HFFc6 (cell line): Measurements from ENCODE around the gene CARD14. TPM values are rescaled to one million over a fixed set of nuclear protein-coding genes. Genes with fewer than 3 reads are reported as not detected.

Source experiments
- DNase-seq: peaks from one replicate; pipeline ENCODE4 v3.0.0-alpha.2; 2018
- H3K27ac Mint-ChIP-seq: 2 replicates; pipeline ENCODE4 v1.8.0; 2020; ENCODE audit warnings: mild to moderate bottlenecking, mixed read lengths
- H3K27me3 Mint-ChIP-seq: 2 replicates; pipeline ENCODE4 v1.8.0; 2021; ENCODE audit warnings: mild to moderate bottlenecking, moderate library complexity, mixed read lengths; ENCODE audit not compliant: insufficient read depth
- H3K36me3 Mint-ChIP-seq: 2 replicates; pipeline ENCODE4 v1.8.0; 2021; ENCODE audit warnings: low read depth, mixed read lengths
- H3K4me1 Mint-ChIP-seq: 2 replicates; pipeline ENCODE4 v1.8.0; 2020; ENCODE audit warnings: low read depth, mixed read lengths
- H3K4me3 Mint-ChIP-seq: 2 replicates; pipeline ENCODE4 v1.8.0; 2020; ENCODE audit warnings: mild to moderate bottlenecking, moderate library complexity, mixed read lengths
- H3K9me3 Mint-ChIP-seq: 2 replicates; pipeline ENCODE4 v1.8.0; 2020; ENCODE audit warnings: mild to moderate bottlenecking, mixed read lengths
- total RNA-seq, 6 experiments: library from RNA; stranded (reverse); fragmentation: NEBNext Ultra II Directional; extraction: Animal tissue kit (Norgen Biotek cat#: 25700); gene quantifications; 2 replicates in 1 of 6; 3 replicates in 5 of 6; pipeline ENCODE4 v1.2.3, GENCODE V29; 2021
- TF ChIP-seq, protein P1 (sequence below): fragments of 200-600 bp; sonication (generic); IDR thresholded peaks from 2 replicates; pipeline ENCODE4 v1.5.0; 2021; ENCODE audit warnings: antibody characterized with exemption, mild to moderate bottlenecking

CARD14 gene
- total RNA-seq, 6 experiments from 2014 or later, result not detected

DNA sequence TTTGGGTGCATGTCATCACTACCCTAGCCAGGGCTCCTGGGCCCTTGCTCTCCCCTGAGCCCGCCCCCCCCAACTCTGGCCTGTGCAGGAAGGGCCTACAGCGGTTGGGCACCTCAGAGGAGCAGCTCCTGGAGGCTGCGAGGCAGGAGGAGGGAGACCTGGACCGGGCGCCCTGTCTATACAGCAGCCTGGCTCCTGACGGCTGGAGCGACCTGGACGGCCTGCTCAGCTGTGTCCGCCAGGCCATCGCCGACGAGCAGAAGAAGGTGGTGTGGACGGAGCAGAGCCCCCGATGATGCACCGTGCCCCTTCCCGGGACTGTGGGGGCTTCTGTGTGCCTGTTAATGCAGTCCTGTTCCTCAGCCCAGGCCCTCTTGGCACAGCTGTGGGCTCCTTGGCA is 38.2 kb downstream of the CARD14 start:
- Mint-ChIP-seq H3K4me1 (no peaks in the 10 kb centered on the region), H3K9me3 (no peaks in the 10 kb centered on the region), H3K27me3 (no peaks in the 10 kb centered on the region; the same call in none of the 2 replicates), H3K27ac (no peak overlapping the region), H3K36me3 (peaks cover 12% of the 10 kb centered on the region), H3K4me3 (no peak overlapping the region)
- DNase-seq, result no peak
- TF ChIP-seq, protein P1, sequence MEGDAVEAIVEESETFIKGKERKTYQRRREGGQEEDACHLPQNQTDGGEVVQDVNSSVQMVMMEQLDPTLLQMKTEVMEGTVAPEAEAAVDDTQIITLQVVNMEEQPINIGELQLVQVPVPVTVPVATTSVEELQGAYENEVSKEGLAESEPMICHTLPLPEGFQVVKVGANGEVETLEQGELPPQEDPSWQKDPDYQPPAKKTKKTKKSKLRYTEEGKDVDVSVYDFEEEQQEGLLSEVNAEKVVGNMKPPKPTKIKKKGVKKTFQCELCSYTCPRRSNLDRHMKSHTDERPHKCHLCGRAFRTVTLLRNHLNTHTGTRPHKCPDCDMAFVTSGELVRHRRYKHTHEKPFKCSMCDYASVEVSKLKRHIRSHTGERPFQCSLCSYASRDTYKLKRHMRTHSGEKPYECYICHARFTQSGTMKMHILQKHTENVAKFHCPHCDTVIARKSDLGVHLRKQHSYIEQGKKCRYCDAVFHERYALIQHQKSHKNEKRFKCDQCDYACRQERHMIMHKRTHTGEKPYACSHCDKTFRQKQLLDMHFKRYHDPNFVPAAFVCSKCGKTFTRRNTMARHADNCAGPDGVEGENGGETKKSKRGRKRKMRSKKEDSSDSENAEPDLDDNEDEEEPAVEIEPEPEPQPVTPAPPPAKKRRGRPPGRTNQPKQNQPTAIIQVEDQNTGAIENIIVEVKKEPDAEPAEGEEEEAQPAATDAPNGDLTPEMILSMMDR, result no peak

DNA sequence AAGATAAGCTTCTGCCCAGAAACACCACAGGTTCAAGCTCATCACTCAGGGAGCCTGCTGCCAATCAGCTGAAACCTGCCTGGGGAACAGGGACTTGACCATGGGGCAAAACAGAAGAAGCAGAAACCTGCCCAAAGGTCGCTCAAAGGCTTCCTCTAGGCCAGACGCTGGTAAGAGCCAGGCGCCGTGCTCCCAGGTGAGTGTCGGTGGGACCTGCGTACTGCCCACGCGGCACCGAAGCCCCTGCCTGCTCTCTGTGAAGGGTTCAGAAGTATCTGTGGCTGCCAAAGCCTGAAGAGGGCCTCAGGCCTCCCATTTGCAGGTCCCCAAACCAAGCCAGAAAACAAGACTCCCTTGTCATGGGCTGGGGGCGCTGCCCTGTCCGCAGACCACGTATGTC is 39.9 kb downstream of the CARD14 start:
- H3K27ac Mint-ChIP-seq, result no peak overlapping the region
- DNase-seq, result no peak
- H3K4me1 Mint-ChIP-seq, result no peaks in the 10 kb centered on the region
- H3K27me3 Mint-ChIP-seq, result no peaks in the 10 kb centered on the region; the same call in 1 of the 2 replicates
- H3K9me3 Mint-ChIP-seq, result no peaks in the 10 kb centered on the region
- peaks cover 12% of the 10 kb centered on the region for H3K36me3 Mint-ChIP-seq
- H3K4me3 Mint-ChIP-seq, result no peak overlapping the region
- TF ChIP-seq, protein P1, result no peak

DNA sequence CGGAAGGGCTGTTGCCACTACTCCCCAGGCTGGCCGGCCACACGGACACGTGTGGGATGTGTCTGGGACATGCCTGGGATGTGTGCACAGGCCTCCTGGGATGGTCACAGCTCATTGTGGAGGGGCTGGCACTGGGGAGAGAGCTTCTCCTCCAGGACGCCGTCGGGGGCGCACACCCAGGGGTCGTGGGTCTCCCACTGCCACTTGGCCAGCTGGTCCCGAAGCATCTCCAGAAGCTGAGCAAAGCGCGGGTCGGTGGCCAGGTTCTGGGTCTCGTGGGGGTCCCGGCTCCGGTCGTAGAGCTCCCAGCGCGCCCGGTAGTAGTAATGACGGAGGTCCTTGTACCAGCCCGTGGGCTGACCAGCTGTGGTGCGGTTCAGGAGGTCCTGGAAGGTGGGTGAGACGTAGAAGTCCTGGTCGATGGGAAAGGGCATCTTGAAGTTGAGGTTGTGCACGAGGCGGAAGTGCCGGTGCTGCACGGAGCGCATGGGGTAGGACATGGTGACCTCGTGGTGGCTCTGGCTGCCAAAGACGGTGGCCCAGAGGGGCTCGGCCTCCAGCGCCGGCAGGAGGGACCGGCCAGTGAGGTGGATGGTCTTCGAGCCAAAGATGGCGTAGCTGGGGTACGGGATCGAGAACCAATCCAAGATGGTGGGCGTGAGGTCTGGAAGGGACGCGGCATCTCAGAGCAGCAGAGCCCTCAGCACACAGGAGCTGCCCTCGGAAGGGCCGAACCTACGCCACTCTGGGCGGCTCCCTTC is 40.7 kb downstream of the CARD14 start:
- no peaks in the 10 kb centered on the region for H3K4me1 Mint-ChIP-seq

DNA sequence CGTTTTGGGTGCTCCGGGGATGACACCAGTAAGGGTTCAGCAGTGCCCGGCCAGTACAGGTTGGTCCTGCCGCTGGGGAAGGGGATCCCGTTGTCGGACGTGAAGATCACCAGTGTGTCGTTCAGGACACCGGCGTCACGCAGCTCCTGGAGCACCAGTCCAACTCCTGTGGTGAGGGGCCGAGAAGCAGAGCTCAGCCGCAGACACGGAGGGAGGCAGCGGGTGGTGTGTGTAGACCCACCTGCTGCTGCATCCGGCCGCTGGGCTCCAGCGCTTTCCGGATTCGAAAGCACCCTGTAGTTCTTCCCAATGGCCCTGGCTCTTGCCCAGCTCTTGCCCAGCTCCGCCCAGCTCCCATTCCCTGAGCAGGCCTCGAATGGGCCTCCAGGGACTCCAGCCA is 42.3 kb downstream of the CARD14 start:
- H3K4me1 Mint-ChIP-seq, result no peaks in the 10 kb centered on the region
- H3K36me3 Mint-ChIP-seq, result peaks cover 22% of the 10 kb centered on the region
- H3K4me3 Mint-ChIP-seq, result no peak overlapping the region
- no peaks in the 10 kb centered on the region for H3K9me3 Mint-ChIP-seq
- no peak for DNase-seq
- no peaks in the 10 kb centered on the region; the same call in 1 of the 2 replicates for H3K27me3 Mint-ChIP-seq
- H3K27ac Mint-ChIP-seq, result no peak overlapping the region
- TF ChIP-seq, protein P1, result no peak

More for the DNA sequence above, 40.7 kb downstream of the CARD14 start:
- DNase-seq, result no peak
- H3K27ac Mint-ChIP-seq, result no peak overlapping the region
- H3K4me3 Mint-ChIP-seq, result no peak overlapping the region
- H3K9me3 Mint-ChIP-seq, result no peaks in the 10 kb centered on the region
- no peaks in the 10 kb centered on the region; the same call in 1 of the 2 replicates for H3K27me3 Mint-ChIP-seq
- TF ChIP-seq, protein P1, result no peak
- H3K36me3 Mint-ChIP-seq, result peaks cover 12% of the 10 kb centered on the region

DNA sequence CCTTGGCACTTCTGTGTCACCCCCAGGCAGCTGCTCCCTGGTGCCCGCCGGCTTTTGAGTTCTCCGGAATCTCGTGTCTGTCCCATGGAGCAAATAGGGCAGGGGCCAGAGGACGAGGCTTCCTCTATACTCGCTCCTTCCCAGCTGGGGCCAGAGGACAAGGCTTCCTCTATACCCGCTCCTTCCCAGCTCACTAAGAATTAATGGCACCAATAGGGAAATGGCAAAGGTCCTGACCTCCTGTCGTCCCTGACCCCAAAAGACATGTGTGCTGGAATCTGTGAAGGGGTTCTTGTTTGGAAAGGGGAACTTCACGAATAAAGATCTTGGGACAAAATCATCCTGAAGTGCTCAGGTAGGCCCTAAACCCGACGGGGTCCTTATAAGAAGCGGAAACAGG is 42.7 kb downstream of the CARD14 start:
- Mint-ChIP-seq H3K9me3 (no peaks in the 10 kb centered on the region), H3K36me3 (peaks cover 26% of the 10 kb centered on the region), H3K4me3 (no peak overlapping the region), H3K27me3 (no peaks in the 10 kb centered on the region; the same call in 1 of the 2 replicates), H3K27ac (no peak overlapping the region), H3K4me1 (no peaks in the 10 kb centered on the region)
- TF ChIP-seq, protein P1, result no peak
- DNase-seq, result no peak
